Esophagus muscularis mucosa (tissue), 4 donors: ENCODE data around the gene SHE. TPM values are rescaled to one million over a fixed set of nuclear protein-coding genes. Genes with fewer than 3 reads are reported as not detected.
"Not testable (repeated sequence)": the region's sequence is repeated elsewhere in the genome, so short reads cannot be mapped to it uniquely, and the experiment has no call there.

Experiments used
- DNase-seq: peaks from one replicate; pipeline ENCODE4 v3.0.0-alpha.2; 2017; ENCODE audit errors: extremely low spot score
- H3K27ac ChIP-seq, 4 donors: fragments of 200-600 bp; sonication (generic); replicated peaks in 1 of 4; 1 replicate in 3 of 4; 2 replicates in 1 of 4; pipeline ENCODE4 v1.5.1; 2016 to 2019; ENCODE audit warnings: mild to moderate bottlenecking in 1 of 4
- H3K27me3 ChIP-seq, 4 donors: fragments of 200-600 bp; sonication (generic); one replicate each; pipeline versions ENCODE4 v1.5.1 to v1.6.0; 2016 to 2019
- H3K36me3 ChIP-seq, 4 donors: fragments of 200-600 bp; sonication (generic); one replicate each; pipeline ENCODE4 v1.5.1; 2016 to 2019
- H3K4me1 ChIP-seq, 4 donors: fragments of 200-600 bp; sonication (generic); one replicate each; pipeline ENCODE4 v1.5.1; 2016 to 2019
- H3K4me3 ChIP-seq, 4 donors: fragments of 200-600 bp; sonication (generic); 1 replicate in 2 of 4; 2 replicates in 2 of 4; pipeline ENCODE4 v1.5.1; 2016 to 2019; ENCODE audit warnings: mild to moderate bottlenecking in 4 of 4, moderate library complexity in 1 of 4
- H3K9me3 ChIP-seq, 4 donors: fragments of 200-600 bp; sonication (generic); 1 replicate in 3 of 4; 2 replicates in 1 of 4; pipeline ENCODE4 v1.5.1; 2016 to 2019
- EP300 ChIP-seq: sonication (generic); formaldehyde crosslinking; IDR thresholded peaks from one replicate; pipeline ENCODE4 v1.6.1; 2017; ENCODE audit warnings: antibody characterized with exemption
- POLR2A ChIP-seq: fragments of 450-650 bp; IDR thresholded peaks from one replicate; pipeline ENCODE4 v1.6.1; 2017; ENCODE audit warnings: antibody characterized with exemption, moderate library complexity, mild to moderate bottlenecking, low read depth
- POLR2AphosphoS5 ChIP-seq, 2 donors: sonication (generic); formaldehyde crosslinking; IDR thresholded peaks; one replicate each; pipeline ENCODE4 v1.6.1; 2017; ENCODE audit warnings: antibody characterized with exemption in 2 of 2
- WGBS: methylation state at CpG from one replicate; pipeline ENCODE4 v1.1.5; 2018; 5-methylcytosine and 5-hydroxymethylcytosine counted together
- intact Hi-C: fragments of 100-400 bp; cut with DNase I; formaldehyde crosslinking; loops from one replicate; pipeline ENCODE4 v1.15.1; 2023
- total RNA-seq, 4 donors: library from RNA; depleted of rRNA; stranded (reverse); fragments of >200 nt; gene quantifications; one replicate each; pipeline versions ENCODE4 v1.1.0 to v1.2.1, GENCODE V29; 2016
- TF ChIP-seq, protein P1 (sequence below), 3 experiments: fragments of 200-600 bp in 2 of 3; fragments of 450-650 bp in 1 of 3; sonication (generic) in 2 of 3; IDR thresholded peaks; one replicate each; pipeline ENCODE4 v1.5.1; 2017 to 2019; ENCODE audit warnings: antibody characterized with exemption in 3 of 3, mild to moderate bottlenecking in 2 of 3, moderate library complexity in 1 of 3

Gene SHE
- total RNA-seq, 4 donors from 2014 or later = 12.5 to 17.0 (median 12.6) TPM

DNA sequence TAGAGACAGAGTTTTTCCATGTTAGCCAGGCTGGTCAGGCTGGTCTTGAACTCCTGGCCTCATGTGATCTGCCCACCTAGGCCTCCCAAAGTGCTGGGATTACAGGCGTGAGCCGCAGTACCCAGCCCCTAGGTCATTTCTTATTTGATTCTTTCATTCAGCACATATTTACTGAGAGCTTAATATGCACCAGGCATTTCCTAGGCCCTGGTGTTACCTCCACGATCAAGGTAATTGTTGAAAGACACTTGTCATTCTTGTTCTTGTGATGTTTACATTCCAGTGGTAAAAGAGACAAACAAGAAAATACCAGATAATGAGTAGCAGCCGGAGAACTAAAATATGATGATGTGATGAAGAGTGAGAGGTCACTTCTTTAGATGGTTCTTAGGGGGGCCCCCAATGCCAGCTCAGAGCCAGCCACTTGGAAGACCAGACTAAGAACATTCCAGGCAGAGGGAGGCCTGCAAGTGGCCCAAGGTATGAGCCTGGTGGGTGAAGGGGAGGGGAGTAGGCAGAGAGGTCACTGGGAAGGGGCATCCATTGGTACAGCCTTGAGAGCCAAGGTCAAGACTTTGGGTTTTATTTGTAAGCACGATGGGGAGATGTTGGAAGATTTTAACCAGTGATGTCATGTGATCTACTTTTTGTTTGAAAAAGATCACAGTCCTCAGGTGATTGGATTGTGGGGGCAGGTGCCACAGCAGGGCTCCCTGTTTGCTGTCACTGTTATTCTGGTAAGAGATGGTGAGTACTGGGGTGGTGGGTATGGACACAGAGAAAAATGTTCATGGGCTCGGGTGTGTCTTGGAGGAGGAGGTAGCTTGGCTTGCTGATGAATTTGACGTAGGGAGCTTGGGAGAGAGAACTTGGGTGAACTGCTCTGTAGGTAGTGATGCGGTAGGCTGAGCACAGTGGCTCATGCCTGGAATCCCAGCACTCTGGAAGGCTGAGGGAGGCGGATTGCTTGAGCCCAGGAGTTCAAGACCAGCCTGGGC lies 37.6 kb upstream of the SHE start:
- Histone ChIP-seq H3K27ac (no peak overlapping the region), H3K4me1 (no peaks in the 10 kb centered on the region), H3K27me3 (peaks cover 0 to 17% (median 0%) of the 10 kb centered on the region in 4 donors), H3K4me3 (no peak overlapping the region), H3K36me3 (no peaks in the 10 kb centered on the region), H3K9me3 (no peaks in the 10 kb centered on the region)
- intact Hi-C loops = no loop called here
- WGBS = 87% methylated on average over 9 of the region's 9 CpGs
- no peak for TF ChIP-seq POLR2A
- no peak for TF ChIP-seq EP300
- TF ChIP-seq POLR2AphosphoS5 (IDR thresholded peaks at IDR 0.05) = no peak
- TF ChIP-seq, protein P1, sequence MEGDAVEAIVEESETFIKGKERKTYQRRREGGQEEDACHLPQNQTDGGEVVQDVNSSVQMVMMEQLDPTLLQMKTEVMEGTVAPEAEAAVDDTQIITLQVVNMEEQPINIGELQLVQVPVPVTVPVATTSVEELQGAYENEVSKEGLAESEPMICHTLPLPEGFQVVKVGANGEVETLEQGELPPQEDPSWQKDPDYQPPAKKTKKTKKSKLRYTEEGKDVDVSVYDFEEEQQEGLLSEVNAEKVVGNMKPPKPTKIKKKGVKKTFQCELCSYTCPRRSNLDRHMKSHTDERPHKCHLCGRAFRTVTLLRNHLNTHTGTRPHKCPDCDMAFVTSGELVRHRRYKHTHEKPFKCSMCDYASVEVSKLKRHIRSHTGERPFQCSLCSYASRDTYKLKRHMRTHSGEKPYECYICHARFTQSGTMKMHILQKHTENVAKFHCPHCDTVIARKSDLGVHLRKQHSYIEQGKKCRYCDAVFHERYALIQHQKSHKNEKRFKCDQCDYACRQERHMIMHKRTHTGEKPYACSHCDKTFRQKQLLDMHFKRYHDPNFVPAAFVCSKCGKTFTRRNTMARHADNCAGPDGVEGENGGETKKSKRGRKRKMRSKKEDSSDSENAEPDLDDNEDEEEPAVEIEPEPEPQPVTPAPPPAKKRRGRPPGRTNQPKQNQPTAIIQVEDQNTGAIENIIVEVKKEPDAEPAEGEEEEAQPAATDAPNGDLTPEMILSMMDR (IDR thresholded peaks at IDR 0.05) = no peak
- DNase-seq = no peak

DNA sequence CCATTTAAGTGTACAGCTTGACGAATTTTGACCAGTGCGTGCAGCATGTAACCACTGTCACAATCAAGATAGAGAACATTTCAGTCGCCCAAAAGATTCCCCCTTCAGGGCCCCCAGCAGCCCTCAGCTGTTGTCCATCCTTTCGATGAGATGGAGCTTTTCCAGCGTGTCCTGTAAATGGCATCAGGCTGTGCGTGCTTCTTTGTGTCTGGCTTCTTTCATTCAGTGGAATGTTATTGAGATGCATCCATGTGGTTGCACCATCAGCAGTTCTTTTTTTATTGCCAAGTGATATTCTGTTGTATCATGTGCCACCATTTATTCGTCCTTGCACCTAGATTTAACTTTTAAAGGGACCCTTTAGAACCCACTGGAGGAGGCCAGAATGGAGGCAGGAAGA lies 34.4 kb upstream of the SHE start:
- 74% methylated on average over 7 of the region's 7 CpGs for WGBS
- intact Hi-C loops = no loop called here
- H3K4me3 ChIP-seq = no peak overlapping the region

DNA sequence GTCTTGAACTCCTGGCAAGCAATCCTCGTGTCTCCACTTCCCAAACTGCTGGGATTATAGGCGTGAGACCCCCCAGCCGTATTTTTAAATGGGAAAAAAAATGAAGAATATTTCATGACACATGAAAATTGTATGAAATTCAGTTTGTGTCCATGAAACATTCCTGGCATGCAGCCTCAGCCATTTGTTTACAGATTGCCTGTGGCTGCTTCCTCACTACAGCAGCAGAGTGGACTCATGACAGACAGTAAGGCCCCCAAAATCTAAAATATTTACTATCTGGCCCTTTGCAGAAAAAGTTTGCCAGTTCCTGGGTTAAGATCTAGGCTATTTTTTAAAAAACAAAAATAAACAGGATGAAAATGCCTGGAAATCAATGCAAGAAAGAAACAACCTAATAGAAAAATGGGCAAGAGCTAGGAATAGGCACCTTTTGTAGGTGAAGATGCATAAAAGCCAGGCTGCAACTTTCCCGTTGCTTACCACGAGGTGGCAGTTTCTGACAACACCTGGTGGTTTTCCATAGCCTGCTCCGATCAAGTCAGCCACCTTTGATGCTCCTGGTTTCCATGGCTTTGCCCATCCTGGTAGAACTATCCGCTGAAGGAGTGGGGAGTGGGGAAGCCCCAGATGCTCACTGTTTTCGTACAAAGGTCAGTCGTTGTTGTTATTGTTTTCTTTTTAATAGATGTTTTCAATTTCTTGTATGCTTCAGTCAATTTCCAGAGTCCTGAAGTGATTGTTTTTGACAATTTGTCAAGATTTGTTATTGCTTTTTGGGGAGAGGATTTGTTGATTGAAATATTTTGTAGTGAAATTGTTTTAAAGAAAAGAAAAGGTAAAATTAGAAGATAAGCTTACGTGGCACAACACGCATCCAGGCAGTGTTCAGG lies 32.0 kb upstream of the SHE start:
- no peaks in the 10 kb centered on the region for H3K27me3 ChIP-seq
- no peaks in the 10 kb centered on the region for H3K4me1 ChIP-seq
- H3K36me3 ChIP-seq = no peaks in the 10 kb centered on the region
- no peak overlapping the region for H3K27ac ChIP-seq
- H3K4me3 ChIP-seq = no peak overlapping the region
- WGBS = 67% methylated on average over 11 of the region's 11 CpGs
- DNase-seq = no peak
- TF ChIP-seq, protein P1 (IDR thresholded peaks at IDR 0.05) = peak in 2 of 3 experiments; percentile 11 to 37
- no peak for TF ChIP-seq POLR2A
- no peaks in the 10 kb centered on the region for H3K9me3 ChIP-seq
- intact Hi-C loops = no loop called here

More for the DNA sequence above, 34.4 kb upstream of the SHE start:
- no peaks in the 10 kb centered on the region for H3K36me3 ChIP-seq
- no peak overlapping the region for H3K27ac ChIP-seq
- H3K4me1 ChIP-seq = no peaks in the 10 kb centered on the region
- DNase-seq = no peak
- no peaks in the 10 kb centered on the region for H3K27me3 ChIP-seq
- no peaks in the 10 kb centered on the region for H3K9me3 ChIP-seq
- TF ChIP-seq POLR2AphosphoS5 (IDR thresholded peaks at IDR 0.05) (no peak), POLR2A (no peak), EP300 (no peak)
- TF ChIP-seq, protein P1 (IDR thresholded peaks at IDR 0.05) = no peak

DNA sequence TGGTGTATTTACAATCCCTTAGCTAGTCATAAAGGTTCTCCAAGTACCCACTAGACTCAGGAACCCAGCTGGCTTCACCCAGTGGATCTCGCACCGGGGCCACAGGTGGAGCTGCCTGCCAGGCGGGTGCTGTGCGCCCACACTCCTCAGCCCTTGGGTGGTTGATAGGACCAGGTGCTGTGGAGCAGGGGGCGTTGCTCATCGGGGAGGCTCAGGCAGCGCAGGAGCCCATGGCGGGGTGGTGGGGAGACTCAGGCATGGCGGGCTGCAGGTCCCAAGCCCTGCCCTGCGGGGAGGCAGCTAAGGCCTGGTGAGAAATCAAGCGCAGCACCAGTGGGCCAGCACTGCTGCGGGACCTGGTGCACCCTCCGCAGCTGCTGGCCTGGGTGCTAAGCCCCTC lies 29.7 kb upstream of the SHE start:
- H3K27me3 ChIP-seq, intact Hi-C loops, H3K9me3 ChIP-seq, H3K4me1 ChIP-seq, H3K27ac ChIP-seq, H3K4me3 ChIP-seq, H3K36me3 ChIP-seq, DNase-seq: not testable (repeated sequence)
- WGBS = no CpG with 5 or more reads among the region's 13 CpGs

DNA sequence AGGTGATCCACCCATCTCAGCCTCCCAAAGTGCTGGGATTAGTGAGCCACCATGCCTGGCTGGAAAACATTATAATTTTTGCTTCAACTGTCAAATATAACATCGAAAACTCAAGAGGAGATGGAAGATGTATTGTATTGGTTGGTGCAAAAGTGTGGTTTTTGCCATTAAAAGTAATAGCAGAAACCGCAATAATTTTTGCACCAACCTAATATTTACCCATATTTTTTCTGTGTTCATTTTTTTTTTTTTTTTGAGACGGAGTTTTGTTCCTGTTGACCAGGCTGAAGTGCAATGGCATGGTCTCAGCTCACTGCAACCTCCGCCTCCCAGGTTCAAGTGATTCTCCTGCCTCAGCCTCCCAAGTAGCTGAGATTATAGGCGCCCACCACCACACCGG lies 27.1 kb upstream of the SHE start:
- Histone ChIP-seq H3K9me3 (no peaks in the 10 kb centered on the region), H3K36me3 (no peaks in the 10 kb centered on the region), H3K27me3 (no peaks in the 10 kb centered on the region), H3K27ac (no peak overlapping the region), H3K4me3 (no peak overlapping the region), H3K4me1 (no peaks in the 10 kb centered on the region)
- TF ChIP-seq POLR2A (no peak), POLR2AphosphoS5 (IDR thresholded peaks at IDR 0.05) (no peak), EP300 (no peak)
- TF ChIP-seq, protein P1 (IDR thresholded peaks at IDR 0.05) = no peak
- DNase-seq = no peak
- WGBS = 88% methylated on average over 6 of the region's 6 CpGs
- intact Hi-C loops = loop anchor here (2.0 kb wide), 1 partner anchor 23 kb away; no protein-coding TSS in a partner anchor
